ENCODE results near the gene ATP6V1C2.

ATP6V1C2 gene

GRCh38 chr2:10773821-10774341 is 52.5 kb downstream of the ATP6V1C2 start:
- POLR2A ChIA-PET: no interaction called here
- WGBS (ENCODE audit: insufficient coverage): 84% methylated on average over 7 of the region's 8 CpGs

DNA sequence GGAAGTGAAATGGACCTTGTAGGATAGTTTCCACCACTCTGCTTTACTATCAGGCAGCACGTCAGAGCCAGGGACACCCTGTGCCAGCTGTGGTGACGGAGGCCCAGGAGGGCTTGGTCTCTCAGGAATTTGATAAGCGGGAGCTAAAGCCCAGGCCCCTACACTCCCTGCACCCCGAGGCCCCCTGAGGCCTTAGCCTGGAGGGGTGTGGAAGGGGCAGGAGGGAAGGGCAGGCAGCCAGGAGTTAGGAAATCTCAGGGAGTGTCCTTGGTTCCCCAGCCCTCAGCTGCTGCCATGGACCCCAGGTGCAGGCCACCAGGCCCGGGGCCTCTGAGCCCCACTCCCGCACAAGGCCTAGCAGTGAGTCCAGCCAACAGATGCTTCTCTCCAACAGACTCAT is 53.0 kb downstream of the ATP6V1C2 start:
- no peak overlapping the region for H3K4me3 ChIP-seq (ENCODE audit: control insufficient read depth in 1 of 7, extremely low read depth in 1 of 7, insufficient read depth in 4 of 7, low read depth in 2 of 7, low read length in 6 of 7)
- WGBS (ENCODE audit: insufficient coverage): 92% methylated on average over 6 of the region's 6 CpGs
- CTCF ChIA-PET: no interaction called here

More at GRCh38 chr2:10773821-10774341, 52.5 kb downstream of the ATP6V1C2 start:
- DNase-seq: no peak
- no peaks in the 10 kb centered on the region for H3K27me3 ChIP-seq (replicated peaks in 2 of 5; ENCODE audit: control insufficient read depth in 4 of 5, insufficient read depth in 5 of 5, low read length in 4 of 5)
- H3K4me1 ChIP-seq (ENCODE audit: control extremely low read depth in 1 of 4, control insufficient read depth in 4 of 4, insufficient read depth in 4 of 4, low read length in 3 of 4): no peaks in the 10 kb centered on the region
- CTCF ChIA-PET: no interaction called here
- H3K36me3 ChIP-seq (ENCODE audit: control insufficient read depth in 4 of 4, insufficient read depth in 4 of 4, low read length in 3 of 4): peaks cover 0 to 11% (median 4%) of the 10 kb centered on the region in 4 experiments
- no peaks in the 10 kb centered on the region for H3K9me3 ChIP-seq (ENCODE audit: control extremely low read depth in 1 of 5, control insufficient read depth in 4 of 5, insufficient read depth in 2 of 5, low read depth in 1 of 5, low read length in 4 of 5)
- no peak overlapping the region for H3K4me3 ChIP-seq (ENCODE audit: control insufficient read depth in 1 of 7, extremely low read depth in 1 of 7, insufficient read depth in 4 of 7, low read depth in 2 of 7, low read length in 6 of 7)
- no peak overlapping the region for H3K27ac ChIP-seq (ENCODE audit: insufficient read depth in 1 of 2, low read depth in 1 of 2, low read length in 2 of 2, poor library complexity in 1 of 2, severe bottlenecking in 2 of 2)

DNA sequence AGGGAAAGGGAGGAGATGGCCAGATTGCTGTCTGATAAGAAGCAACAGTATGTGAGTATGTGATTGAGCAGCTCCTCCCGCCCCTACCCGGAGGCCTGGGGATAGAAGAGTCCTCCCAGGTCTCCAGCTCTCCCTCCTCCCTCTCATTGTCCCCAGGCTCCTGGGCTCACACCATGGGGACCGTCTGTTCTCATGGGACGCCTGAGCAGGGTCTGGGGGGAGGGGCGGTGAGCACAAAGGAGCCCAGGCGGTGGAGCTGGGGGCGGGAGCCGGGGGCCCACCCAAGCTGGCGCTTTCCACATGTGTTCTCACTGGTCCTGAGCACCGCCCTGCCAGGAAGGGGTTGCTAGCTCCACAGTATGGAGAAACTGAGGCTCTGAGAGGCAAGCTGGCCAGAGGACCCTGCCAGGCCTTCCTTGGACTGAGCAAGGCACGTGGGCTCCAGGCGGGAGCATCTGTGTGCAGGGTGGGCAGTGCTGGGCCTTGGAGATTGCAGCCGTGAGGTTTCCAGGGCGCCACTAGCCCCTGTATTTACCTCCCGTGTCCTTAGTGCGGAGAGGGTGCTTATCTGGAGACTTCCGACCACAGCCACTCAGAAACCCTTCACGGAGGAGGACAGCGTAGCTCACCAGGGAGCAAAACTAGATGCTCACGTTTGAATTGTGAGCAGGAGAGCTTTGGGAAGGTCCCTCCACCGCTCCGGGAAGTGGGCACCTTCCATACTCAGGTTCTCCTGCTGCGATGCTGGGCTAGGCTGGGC is 53.8 kb downstream of the ATP6V1C2 start:
- POLR2A ChIA-PET: no interaction called here
- DNase-seq: no peak
- Histone ChIP-seq H3K4me3 (ENCODE audit: control insufficient read depth in 1 of 7, extremely low read depth in 1 of 7, insufficient read depth in 4 of 7, low read depth in 2 of 7, low read length in 6 of 7) (no peak overlapping the region), H3K4me1 (ENCODE audit: control extremely low read depth in 1 of 4, control insufficient read depth in 4 of 4, insufficient read depth in 4 of 4, low read length in 3 of 4) (no peaks in the 10 kb centered on the region), H3K27me3 (replicated peaks in 2 of 5; ENCODE audit: control insufficient read depth in 4 of 5, insufficient read depth in 5 of 5, low read length in 4 of 5) (no peaks in the 10 kb centered on the region), H3K9me3 (ENCODE audit: control extremely low read depth in 1 of 5, control insufficient read depth in 4 of 5, insufficient read depth in 2 of 5, low read depth in 1 of 5, low read length in 4 of 5) (no peaks in the 10 kb centered on the region), H3K27ac (ENCODE audit: insufficient read depth in 1 of 2, low read depth in 1 of 2, low read length in 2 of 2, poor library complexity in 1 of 2, severe bottlenecking in 2 of 2) (no peak overlapping the region), H3K36me3 (ENCODE audit: control insufficient read depth in 4 of 4, insufficient read depth in 4 of 4, low read length in 3 of 4) (peaks cover under 1 to 18% (median 7%) of the 10 kb centered on the region in 4 experiments)
- CTCF ChIA-PET: interaction anchor here (1.8 kb wide), 1 partner anchor 12 kb away, joined by 4 read pairs; no protein-coding TSS in a partner anchor
- 90% methylated on average over 20 of the region's 23 CpGs for WGBS (ENCODE audit: insufficient coverage)

More for the DNA sequence above, 53.0 kb downstream of the ATP6V1C2 start:
- Histone ChIP-seq H3K36me3 (ENCODE audit: control insufficient read depth in 4 of 4, insufficient read depth in 4 of 4, low read length in 3 of 4) (peaks cover 0 to 11% (median 4%) of the 10 kb centered on the region in 4 experiments), H3K27ac (ENCODE audit: insufficient read depth in 1 of 2, low read depth in 1 of 2, low read length in 2 of 2, poor library complexity in 1 of 2, severe bottlenecking in 2 of 2) (no peak overlapping the region), H3K9me3 (ENCODE audit: control extremely low read depth in 1 of 5, control insufficient read depth in 4 of 5, insufficient read depth in 2 of 5, low read depth in 1 of 5, low read length in 4 of 5) (no peaks in the 10 kb centered on the region), H3K27me3 (replicated peaks in 2 of 5; ENCODE audit: control insufficient read depth in 4 of 5, insufficient read depth in 5 of 5, low read length in 4 of 5) (no peaks in the 10 kb centered on the region), H3K4me1 (ENCODE audit: control extremely low read depth in 1 of 4, control insufficient read depth in 4 of 4, insufficient read depth in 4 of 4, low read length in 3 of 4) (no peaks in the 10 kb centered on the region)
- DNase-seq: no peak
- POLR2A ChIA-PET: no interaction called here

- H3K9me3 ChIP-seq (ENCODE audit: control extremely low read depth in 1 of 5, control insufficient read depth in 4 of 5, insufficient read depth in 2 of 5, low read depth in 1 of 5, low read length in 4 of 5): no peaks in the 10 kb centered on the region
- CTCF ChIA-PET: interaction anchor here (1.8 kb wide), 1 partner anchor 11 kb away, joined by 4 read pairs; no protein-coding TSS in a partner anchor
- DNase-seq: no peak
- WGBS (ENCODE audit: insufficient coverage): 88% methylated on average over 9 of the region's 13 CpGs
- no peak overlapping the region for H3K27ac ChIP-seq (ENCODE audit: insufficient read depth in 1 of 2, low read depth in 1 of 2, low read length in 2 of 2, poor library complexity in 1 of 2, severe bottlenecking in 2 of 2)
- H3K4me1 ChIP-seq (ENCODE audit: control extremely low read depth in 1 of 4, control insufficient read depth in 4 of 4, insufficient read depth in 4 of 4, low read length in 3 of 4): no peaks in the 10 kb centered on the region
- H3K27me3 ChIP-seq (replicated peaks in 2 of 5; ENCODE audit: control insufficient read depth in 4 of 5, insufficient read depth in 5 of 5, low read length in 4 of 5): no peaks in the 10 kb centered on the region
- POLR2A ChIA-PET: no interaction called here
- H3K36me3 ChIP-seq (ENCODE audit: control insufficient read depth in 4 of 4, insufficient read depth in 4 of 4, low read length in 3 of 4): peaks cover 4 to 23% (median 9%) of the 10 kb centered on the region in 4 experiments
- H3K4me3 ChIP-seq (ENCODE audit: control insufficient read depth in 1 of 7, extremely low read depth in 1 of 7, insufficient read depth in 4 of 7, low read depth in 2 of 7, low read length in 6 of 7): no peak overlapping the region
Observed at GRCh38 chr2:10775831-10776230, 54.4 kb downstream of the ATP6V1C2 start.

- CTCF ChIA-PET: interaction anchor here (1.1 to 1.8 kb wide), 2 partner anchors 10 to 13 kb away, joined by 3 to 4 read pairs; no protein-coding TSS in a partner anchor
- Histone ChIP-seq H3K4me3 (ENCODE audit: control insufficient read depth in 1 of 7, extremely low read depth in 1 of 7, insufficient read depth in 4 of 7, low read depth in 2 of 7, low read length in 6 of 7) (no peak overlapping the region), H3K9me3 (ENCODE audit: control extremely low read depth in 1 of 5, control insufficient read depth in 4 of 5, insufficient read depth in 2 of 5, low read depth in 1 of 5, low read length in 4 of 5) (no peaks in the 10 kb centered on the region), H3K27me3 (replicated peaks in 2 of 5; ENCODE audit: control insufficient read depth in 4 of 5, insufficient read depth in 5 of 5, low read length in 4 of 5) (no peaks in the 10 kb centered on the region), H3K4me1 (ENCODE audit: control extremely low read depth in 1 of 4, control insufficient read depth in 4 of 4, insufficient read depth in 4 of 4, low read length in 3 of 4) (no peaks in the 10 kb centered on the region), H3K27ac (ENCODE audit: insufficient read depth in 1 of 2, low read depth in 1 of 2, low read length in 2 of 2, poor library complexity in 1 of 2, severe bottlenecking in 2 of 2) (no peak overlapping the region), H3K36me3 (ENCODE audit: control insufficient read depth in 4 of 4, insufficient read depth in 4 of 4, low read length in 3 of 4) (peaks cover 4 to 28% (median 13%) of the 10 kb centered on the region in 4 experiments)
- POLR2A ChIA-PET: no interaction called here
- DNase-seq: no peak
- WGBS (ENCODE audit: insufficient coverage): 91% methylated on average over 24 of the region's 27 CpGs
Observed at GRCh38 chr2:10776231-10776977, 55.0 kb downstream of the ATP6V1C2 start.

- ChIA-PET POLR2A (no interaction called here), CTCF (interaction anchor here (1.1 to 1.8 kb wide), 3 partner anchors 10 to 40 kb away, joined by 3 to 4 read pairs (median 4); no protein-coding TSS in a partner anchor)
- H3K4me1 ChIP-seq (ENCODE audit: control extremely low read depth in 1 of 4, control insufficient read depth in 4 of 4, insufficient read depth in 4 of 4, low read length in 3 of 4): no peaks in the 10 kb centered on the region
- H3K4me3 ChIP-seq (ENCODE audit: control insufficient read depth in 1 of 7, extremely low read depth in 1 of 7, insufficient read depth in 4 of 7, low read depth in 2 of 7, low read length in 6 of 7): no peak overlapping the region
- no peak overlapping the region for H3K27ac ChIP-seq (ENCODE audit: insufficient read depth in 1 of 2, low read depth in 1 of 2, low read length in 2 of 2, poor library complexity in 1 of 2, severe bottlenecking in 2 of 2)
- H3K36me3 ChIP-seq (ENCODE audit: control insufficient read depth in 4 of 4, insufficient read depth in 4 of 4, low read length in 3 of 4): peaks cover 7 to 37% (median 17%) of the 10 kb centered on the region in 4 experiments
- H3K27me3 ChIP-seq (replicated peaks in 2 of 5; ENCODE audit: control insufficient read depth in 4 of 5, insufficient read depth in 5 of 5, low read length in 4 of 5): no peaks in the 10 kb centered on the region
- DNase-seq: no peak
- 97% methylated on average over 25 of the region's 26 CpGs for WGBS (ENCODE audit: insufficient coverage)
- no peaks in the 10 kb centered on the region for H3K9me3 ChIP-seq (ENCODE audit: control extremely low read depth in 1 of 5, control insufficient read depth in 4 of 5, insufficient read depth in 2 of 5, low read depth in 1 of 5, low read length in 4 of 5)
Observed at GRCh38 chr2:10777111-10777841, 55.8 kb downstream of the ATP6V1C2 start.

Measured in common myeloid progenitor, CD34-positive (primary cell).